GM19099 (cell line): Measurements from ENCODE around the gene CAMK2D.

Experiments
- POLR2A ChIP-seq: IDR thresholded peaks from 3 replicates; pipeline ENCODE4 v1.6.1; 2011; ENCODE audit warnings: low read depth; ENCODE audit not compliant: insufficient read length; ENCODE audit errors: extremely low read depth

CAMK2D gene

GRCh38 chr4:113502906-113503305, 258.6 kb downstream of the CAMK2D start:
- TF ChIP-seq POLR2A, result no peak

- no peak for TF ChIP-seq POLR2A
Measured at GRCh38 chr4:113502476-113502875, 259.1 kb downstream of the CAMK2D start.

GRCh38 chr4:113500424-113500823, 261.1 kb downstream of the CAMK2D start:
- no peak for TF ChIP-seq POLR2A

GRCh38 chr4:113499696-113500095, 261.8 kb downstream of the CAMK2D start:
- TF ChIP-seq POLR2A, result no peak

GRCh38 chr4:113499166-113499565, 262.4 kb downstream of the CAMK2D start:
- no peak for TF ChIP-seq POLR2A

- no peak for TF ChIP-seq POLR2A
Measured at GRCh38 chr4:113497154-113497884, 264.2 kb downstream of the CAMK2D start.

- TF ChIP-seq POLR2A, result no peak
Measured at GRCh38 chr4:113496698-113497097, 264.8 kb downstream of the CAMK2D start.

GRCh38 chr4:113495790-113496189, 265.7 kb downstream of the CAMK2D start:
- no peak for TF ChIP-seq POLR2A

- no peak for TF ChIP-seq POLR2A
Measured at GRCh38 chr4:113483131-113483530, 278.4 kb downstream of the CAMK2D start.

GRCh38 chr4:113482325-113482724, 279.2 kb downstream of the CAMK2D start:
- TF ChIP-seq POLR2A, result no peak

GRCh38 chr4:113481820-113482219, 279.7 kb downstream of the CAMK2D start:
- no peak for TF ChIP-seq POLR2A

- no peak for TF ChIP-seq POLR2A
Measured at GRCh38 chr4:113480109-113480508, 281.4 kb downstream of the CAMK2D start.

- no peak for TF ChIP-seq POLR2A
Measured at GRCh38 chr4:113478032-113478431, 283.5 kb downstream of the CAMK2D start.

GRCh38 chr4:113476800-113477199, 284.7 kb downstream of the CAMK2D start:
- TF ChIP-seq POLR2A, result no peak

- TF ChIP-seq POLR2A, result no peak
Measured at GRCh38 chr4:113474017-113474416, 287.5 kb downstream of the CAMK2D start.

GRCh38 chr4:113472864-113473263, 288.7 kb downstream of the CAMK2D start:
- no peak for TF ChIP-seq POLR2A
